B cell (primary cell): Measurements from ENCODE around the gene TUBAL3. TPM values are rescaled to one million over a fixed set of nuclear protein-coding genes. Genes with fewer than 3 reads are reported as not detected.

Experiments
- ATAC-seq: fragments of 200-7000 bp; cut with Tn5 transposase; one replicate; pipeline ENCODE4 v1.10.0; 2021; ENCODE audit warnings: low read depth, mild to moderate bottlenecking, moderate number of reproducible peaks, moderate library complexity
- CTCF ChIA-PET: fragments of 350-600 bp; sonication (Branson Sonifier 250); formaldehyde crosslinking; loops from one replicate; lab custom pipeline; 2021; ENCODE audit warnings: antibody characterized with exemption, inconsistent platforms; lab: Charles Lee
- POLR2A ChIA-PET: fragments of 350-600 bp; sonication (Branson Sonifier 250); formaldehyde crosslinking; loops from one replicate; lab custom pipeline; 2021; ENCODE audit warnings: antibody characterized with exemption; lab: Charles Lee
- DNase-seq: peaks from one replicate; pipeline ENCODE4 v3.0.0; 2013
- H2AFZ ChIP-seq: 2 replicates; pipeline ENCODE4 v1.6.1; 2012; ENCODE audit warnings: mild to moderate bottlenecking, low read depth, low read length; ENCODE audit not compliant: insufficient read depth, poor library complexity, severe bottlenecking
- H3K27ac ChIP-seq, 2 donors: 1 replicate in 1 of 2; 2 replicates in 1 of 2; pipeline ENCODE4 v1.5.1; 2012 to 2013; ENCODE audit warnings: low read length in 2 of 2, mild to moderate bottlenecking in 2 of 2, moderate library complexity in 1 of 2
- H3K27me3 ChIP-seq, 4 experiments: fragments of 200-600 bp in 1 of 4; sonication (generic) in 1 of 4; replicated peaks in 1 of 4; 1 replicate in 2 of 4; 2 replicates in 2 of 4; pipeline versions ENCODE4 v1.6.1 to v1.7.0; 2013 to 2016; ENCODE audit warnings: low read length in 3 of 4, mild to moderate bottlenecking in 2 of 4, mixed read lengths in 1 of 4, moderate library complexity in 1 of 4; ENCODE audit not compliant: insufficient read depth in 4 of 4, control insufficient read depth in 3 of 4; ENCODE audit errors: control extremely low read depth in 1 of 4
- H3K36me3 ChIP-seq, 2 experiments: replicated peaks in 1 of 2; 1 replicate in 1 of 2; 2 replicates in 1 of 2; pipeline versions ENCODE4 v1.6.1 to v1.7.1; 2013; ENCODE audit warnings: low read length in 1 of 2; ENCODE audit not compliant: insufficient read depth in 2 of 2, control insufficient read depth in 1 of 2; ENCODE audit errors: control extremely low read depth in 1 of 2, extremely low read depth in 1 of 2
- H3K4me1 ChIP-seq, 2 donors: fragments of 200-600 bp in 1 of 2; sonication (generic) in 1 of 2; 1 replicate in 1 of 2; 2 replicates in 1 of 2; pipeline versions ENCODE4 v1.5.1 to v1.6.1; 2013 to 2017; ENCODE audit warnings: low read length in 2 of 2; ENCODE audit not compliant: control insufficient read depth in 2 of 2, insufficient read depth in 2 of 2
- H3K4me2 ChIP-seq: replicated peaks from 2 replicates; pipeline ENCODE3; 2012; ENCODE audit warnings: mild to moderate bottlenecking, low read depth, low read length; ENCODE audit not compliant: poor library complexity, severe bottlenecking
- H3K4me3 ChIP-seq, 5 experiments: fragments of 200-600 bp in 1 of 5; sonication (generic) in 1 of 5; 1 replicate in 3 of 5; 2 replicates in 2 of 5; pipeline versions ENCODE4 v1.5.1 to v1.7.0; 2011 to 2016; ENCODE audit warnings: low read length in 4 of 5, mild to moderate bottlenecking in 4 of 5, low read depth in 2 of 5, control low read depth in 1 of 5, moderate library complexity in 1 of 5; ENCODE audit not compliant: insufficient read depth in 1 of 5; ENCODE audit errors: control extremely low read depth in 1 of 5, extremely low read depth in 1 of 5
- H3K79me2 ChIP-seq: fragments of 200-600 bp; sonication (generic); one replicate; pipeline ENCODE4 v1.6.0; 2016; ENCODE audit warnings: low read length; ENCODE audit not compliant: control insufficient read depth, insufficient read depth
- H3K9ac ChIP-seq: fragments of 200-600 bp; sonication (generic); 2 replicates; pipeline ENCODE4 v1.6.1; 2017; ENCODE audit warnings: mild to moderate bottlenecking, low read length, moderate library complexity
- H3K9me3 ChIP-seq, 3 donors: one replicate each; pipeline versions ENCODE4 v1.6.1 to v1.7.1; 2013; ENCODE audit warnings: low read length in 2 of 3; ENCODE audit not compliant: control insufficient read depth in 2 of 3, insufficient read depth in 1 of 3; ENCODE audit errors: control extremely low read depth in 1 of 3
- H4K20me1 ChIP-seq: 2 replicates; pipeline ENCODE4 v1.6.0; 2012; ENCODE audit warnings: mild to moderate bottlenecking, low read length; ENCODE audit not compliant: insufficient read depth, control insufficient read depth, poor library complexity, severe bottlenecking
- H3K27ac Mint-ChIP-seq: one replicate; pipeline ENCODE4 v1.8.0; 2021; ENCODE audit warnings: mixed read lengths
- H3K27me3 Mint-ChIP-seq: one replicate; pipeline ENCODE4 v1.8.0; 2021; ENCODE audit warnings: mixed read lengths
- H3K4me1 Mint-ChIP-seq: one replicate; pipeline ENCODE4 v1.8.0; 2021; ENCODE audit warnings: mixed read lengths
- H3K4me3 Mint-ChIP-seq: one replicate; pipeline ENCODE4 v1.8.0; 2021; ENCODE audit warnings: mixed read lengths
- H3K9me3 Mint-ChIP-seq: one replicate; pipeline ENCODE4 v1.8.0; 2022; ENCODE audit warnings: mixed read lengths; ENCODE audit not compliant: insufficient read depth
- CTCF ChIP-seq: fragments of 200-600 bp; IDR thresholded peaks from one replicate; pipeline ENCODE4 v1.8.0; 2022; ENCODE audit warnings: antibody characterized with exemption, mild to moderate bottlenecking
- EZH2 ChIP-seq: IDR thresholded peaks from 2 replicates; pipeline ENCODE4 v1.6.1; 2012; ENCODE audit warnings: borderline replicate concordance, low read depth, mild to moderate bottlenecking, moderate library complexity, low read length; ENCODE audit not compliant: insufficient read depth, poor library complexity, severe bottlenecking
- WGBS: methylation state at CpG from one replicate; pipeline ENCODE4 v1.1.5; 2013; ENCODE audit warnings: missing lambda C conversion rate; ENCODE audit not compliant: insufficient coverage; 5-methylcytosine and 5-hydroxymethylcytosine counted together
- intact Hi-C: fragments of 100-400 bp; cut with micrococcal nuclease; formaldehyde crosslinking; loops from one replicate; pipeline ENCODE4 v1.10.0; 2022
- polyA plus RNA-seq: library from polyadenylated mRNA; depleted of rRNA; stranded (reverse); fragments of >200 nt; gene quantifications from 2 replicates; pipeline ENCODE4 v1.2.3, GENCODE V29; 2012
- total RNA-seq, 2 donors: library from RNA; stranded (reverse); fragments of 120-200 nt in 1 of 2; gene quantifications; 1 replicate in 1 of 2; 2 replicates in 1 of 2; pipeline versions ENCODE4 v1.2.3 to v1.2.4, GENCODE V29; 2013 to 2022

TUBAL3 gene
- total and polyA plus RNA-seq, 2 donors (not counting 1 experiment from before 2014, with no cell fraction given) = not detected

- peak overlapping the region in 1 of 5 experiments; percentile 12 for H3K4me3 ChIP-seq
- no peaks in the 10 kb centered on the region for H4K20me1 ChIP-seq
- no CpG with 5 or more reads among the region's 2 CpGs for WGBS
- H3K9ac ChIP-seq = no peak overlapping the region
- no peak overlapping the region for H3K4me3 Mint-ChIP-seq
- H3K27ac ChIP-seq = no peak overlapping the region
- H3K9me3 Mint-ChIP-seq = no peaks in the 10 kb centered on the region
- no peaks in the 10 kb centered on the region for H3K27me3 ChIP-seq
- intact Hi-C loops = loop anchor here (5.0 to 10.0 kb wide), 2 partner anchors 363 to 876 kb away; partner anchors contain the start of gene GDI2
- no peak overlapping the region for H2AFZ ChIP-seq
- H3K27ac Mint-ChIP-seq = no peak overlapping the region
- H3K36me3 ChIP-seq = peaks cover 0 to 9% of the 10 kb centered on the region in 2 experiments
- ATAC-seq (no peak), DNase-seq (no peak)
- TF ChIP-seq CTCF (no peak), EZH2 (no peak)
- no peaks in the 10 kb centered on the region for H3K9me3 ChIP-seq
- H3K4me1 ChIP-seq = peaks cover 10 to 21% of the 10 kb centered on the region in 2 donors
- H3K79me2 ChIP-seq = peaks cover 7% of the 10 kb centered on the region
- POLR2A ChIA-PET = no interaction called here
- no peaks in the 10 kb centered on the region for H3K27me3 Mint-ChIP-seq
- CTCF ChIA-PET = interaction anchor here (0.6 to 17.3 kb wide), 2 partner anchors 175 to 440 kb away, joined by 3 to 659 read pairs; partner anchors contain the start of gene ANKRD16
- H3K4me2 ChIP-seq = peak overlapping the region; percentile 26
- peaks cover 33% of the 10 kb centered on the region for H3K4me1 Mint-ChIP-seq
Measured at GRCh38 chr10:5449227-5449626, 44.6 kb upstream of the TUBAL3 start.

- WGBS = no CpG with 5 or more reads among the region's 4 CpGs
- H3K27ac Mint-ChIP-seq = no peak overlapping the region
- Histone ChIP-seq H3K36me3 (peaks cover 0 to 5% of the 10 kb centered on the region in 2 experiments), H3K27ac (no peak overlapping the region), H3K79me2 (peaks cover 7% of the 10 kb centered on the region), H2AFZ (no peak overlapping the region), H3K9ac (no peak overlapping the region), H3K4me1 (peaks cover 14 to 21% of the 10 kb centered on the region in 2 donors), H4K20me1 (no peaks in the 10 kb centered on the region), H3K4me3 (peak overlapping the region in 1 of 5 experiments; percentile 12), H3K27me3 (no peaks in the 10 kb centered on the region), H3K4me2 (peak overlapping the region; percentile 86), H3K9me3 (no peaks in the 10 kb centered on the region)
- intact Hi-C loops = loop anchor here (5.0 to 10.0 kb wide), 2 partner anchors 364 to 876 kb away; partner anchors contain the start of gene GDI2
- CTCF ChIA-PET = interaction anchor here (0.6 to 17.3 kb wide), 2 partner anchors 176 to 441 kb away, joined by 3 to 659 read pairs; partner anchors contain the start of gene ANKRD16
- POLR2A ChIA-PET = interaction anchor here (0.6 kb wide), 1 partner anchor 843 kb away, joined by 4 read pairs; no protein-coding TSS in a partner anchor
- no peak for DNase-seq
- no peak for TF ChIP-seq CTCF
- TF ChIP-seq EZH2 = no peak
- H3K4me1 Mint-ChIP-seq = peaks cover 37% of the 10 kb centered on the region
- no peaks in the 10 kb centered on the region for H3K27me3 Mint-ChIP-seq
- H3K9me3 Mint-ChIP-seq = no peaks in the 10 kb centered on the region
- ATAC-seq = no peak
- peak overlapping the region; percentile 19 for H3K4me3 Mint-ChIP-seq
Measured at GRCh38 chr10:5448333-5449001, 43.8 kb upstream of the TUBAL3 start.
